OCI-LY1 (cell line): Measurements from ENCODE around the gene NOTCH4.
A peak's percentile ranks its signal among the peaks of the same experiment; 100 is the strongest.

Experiments
- H2AFZ ChIP-seq: fragments of 200-600 bp; sonication (generic), shearing (Covaris generic); 2 replicates; pipeline ENCODE4 v1.6.0; 2014; ENCODE audit warnings: antibody characterized with exemption, mild to moderate bottlenecking, low read length
- H3F3A ChIP-seq: fragments of 200-600 bp; sonication (generic), shearing (Covaris generic); 2 replicates; pipeline ENCODE4 v1.6.0; 2014; ENCODE audit warnings: mild to moderate bottlenecking, antibody characterized with exemption, low read length, moderate library complexity; ENCODE audit not compliant: insufficient read depth
- H3K27ac ChIP-seq: fragments of 200-600 bp; sonication (generic); 2 replicates; pipeline ENCODE4 v1.5.1; 2014; ENCODE audit warnings: low read length, mixed run types, mild to moderate bottlenecking, low read depth; ENCODE audit not compliant: poor library complexity, severe bottlenecking
- H3K27me3 ChIP-seq: fragments of 200-600 bp; sonication (generic); 2 replicates; pipeline ENCODE4 v1.6.0; 2014; ENCODE audit warnings: antibody characterized with exemption, mild to moderate bottlenecking, low read length, moderate library complexity; ENCODE audit not compliant: insufficient read depth
- H3K36me3 ChIP-seq: fragments of 200-600 bp; sonication (generic); 2 replicates; pipeline ENCODE4 v1.6.1; 2014; ENCODE audit warnings: mild to moderate bottlenecking, antibody characterized with exemption, low read length, moderate library complexity, mixed read lengths; ENCODE audit not compliant: insufficient read depth
- H3K4me1 ChIP-seq: fragments of 200-600 bp; sonication (generic); 2 replicates; pipeline ENCODE4 v1.5.1; 2014; ENCODE audit warnings: mild to moderate bottlenecking, low read length, moderate library complexity; ENCODE audit not compliant: insufficient read depth, severe bottlenecking
- H3K4me2 ChIP-seq: fragments of 200-600 bp; sonication (generic), shearing (Covaris generic); 2 replicates; pipeline ENCODE4 v1.6.1; 2014; ENCODE audit warnings: low read length
- H3K4me3 ChIP-seq: fragments of 200-600 bp; sonication (generic); 2 replicates; pipeline ENCODE4 v1.5.1; 2014; ENCODE audit warnings: low read length, low read depth, mild to moderate bottlenecking, mixed read lengths; ENCODE audit not compliant: poor library complexity, severe bottlenecking
- H3K79me2 ChIP-seq: fragments of 200-600 bp; shearing (Covaris generic); 2 replicates; pipeline ENCODE4 v1.6.1; 2016; ENCODE audit warnings: mixed run types, low read length, mixed read lengths; ENCODE audit not compliant: insufficient read depth
- H3K9ac ChIP-seq: fragments of 200-600 bp; sonication (generic), shearing (Covaris generic); 2 replicates; pipeline ENCODE4 v1.6.1; 2014; ENCODE audit warnings: mild to moderate bottlenecking, low read length, mixed read lengths
- H3K9me2 ChIP-seq: fragments of 200-600 bp; sonication (generic), shearing (Covaris generic); 2 replicates; pipeline ENCODE4 v1.6.1; 2014; ENCODE audit warnings: low read depth, mild to moderate bottlenecking, low read length, mixed read lengths
- H3K9me3 ChIP-seq: fragments of 200-600 bp; shearing (Covaris generic); 2 replicates; pipeline ENCODE4 v1.6.1; 2014; ENCODE audit warnings: low read length, mixed read lengths
- H4K20me1 ChIP-seq: fragments of 200-600 bp; sonication (generic), shearing (Covaris generic); 2 replicates; pipeline ENCODE4 v1.6.0; 2016; ENCODE audit warnings: mild to moderate bottlenecking, low read length; ENCODE audit not compliant: insufficient read depth
- EZH2 ChIP-seq: fragments of 200-600 bp; sonication (generic), shearing (Covaris generic); IDR thresholded peaks from 2 replicates; pipeline ENCODE4 v1.8.0; 2017; ENCODE audit warnings: borderline replicate concordance, mixed run types, mild to moderate bottlenecking, antibody characterized with exemption, low read length, moderate library complexity, mixed read lengths
- TF ChIP-seq, protein P1 (sequence below): fragments of 200-600 bp; sonication (generic), shearing (Covaris generic); IDR thresholded peaks from 2 replicates; pipeline ENCODE4 v1.5.1; 2017; ENCODE audit warnings: mild to moderate bottlenecking, antibody characterized with exemption, low read length, moderate library complexity, mixed read lengths

NOTCH4 gene

DNA sequence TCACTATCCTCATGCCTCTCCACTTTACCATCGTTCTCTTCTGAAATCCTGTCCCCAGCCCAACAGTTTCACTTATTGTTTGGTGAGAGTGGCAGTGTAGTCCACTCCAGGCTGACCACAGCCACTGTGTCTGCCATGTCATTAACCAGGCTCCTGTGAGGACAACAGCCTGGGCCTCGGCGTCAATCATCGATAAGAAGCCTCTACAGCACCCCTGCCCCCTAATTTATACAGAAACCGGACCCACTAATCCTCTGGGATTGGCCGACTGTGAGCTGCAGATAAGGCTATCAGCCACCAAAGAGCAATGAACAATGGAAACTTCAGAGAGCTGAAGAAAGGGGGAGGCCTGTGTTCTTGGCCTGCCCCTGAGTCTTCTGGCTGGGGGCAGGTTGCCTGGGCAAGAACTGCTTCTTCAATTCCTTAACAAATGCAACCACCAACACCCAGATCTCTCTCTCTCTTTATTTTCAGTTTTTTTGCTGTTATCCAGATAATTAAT lies 56.1 kb downstream of the NOTCH4 start:
- Histone ChIP-seq H3K9me2 (no peaks in the 10 kb centered on the region), H3K36me3 (peaks cover 37% of the 10 kb centered on the region; the same call in 1 of the 2 replicates), H3F3A (no peaks in the 10 kb centered on the region), H3K27me3 (no peaks in the 10 kb centered on the region), H3K4me3 (no peak overlapping the region), H3K4me2 (no peak overlapping the region), H3K79me2 (no peaks in the 10 kb centered on the region), H4K20me1 (no peaks in the 10 kb centered on the region), H3K27ac (peak overlapping the region; percentile 56), H3K4me1 (peaks cover 26% of the 10 kb centered on the region), H2AFZ (no peak overlapping the region), H3K9me3 (no peaks in the 10 kb centered on the region), H3K9ac (peak overlapping the region; percentile 1; the same call in 1 of the 2 replicates)
- no peak for TF ChIP-seq EZH2
- TF ChIP-seq, protein P1, sequence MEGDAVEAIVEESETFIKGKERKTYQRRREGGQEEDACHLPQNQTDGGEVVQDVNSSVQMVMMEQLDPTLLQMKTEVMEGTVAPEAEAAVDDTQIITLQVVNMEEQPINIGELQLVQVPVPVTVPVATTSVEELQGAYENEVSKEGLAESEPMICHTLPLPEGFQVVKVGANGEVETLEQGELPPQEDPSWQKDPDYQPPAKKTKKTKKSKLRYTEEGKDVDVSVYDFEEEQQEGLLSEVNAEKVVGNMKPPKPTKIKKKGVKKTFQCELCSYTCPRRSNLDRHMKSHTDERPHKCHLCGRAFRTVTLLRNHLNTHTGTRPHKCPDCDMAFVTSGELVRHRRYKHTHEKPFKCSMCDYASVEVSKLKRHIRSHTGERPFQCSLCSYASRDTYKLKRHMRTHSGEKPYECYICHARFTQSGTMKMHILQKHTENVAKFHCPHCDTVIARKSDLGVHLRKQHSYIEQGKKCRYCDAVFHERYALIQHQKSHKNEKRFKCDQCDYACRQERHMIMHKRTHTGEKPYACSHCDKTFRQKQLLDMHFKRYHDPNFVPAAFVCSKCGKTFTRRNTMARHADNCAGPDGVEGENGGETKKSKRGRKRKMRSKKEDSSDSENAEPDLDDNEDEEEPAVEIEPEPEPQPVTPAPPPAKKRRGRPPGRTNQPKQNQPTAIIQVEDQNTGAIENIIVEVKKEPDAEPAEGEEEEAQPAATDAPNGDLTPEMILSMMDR, result no peak

DNA sequence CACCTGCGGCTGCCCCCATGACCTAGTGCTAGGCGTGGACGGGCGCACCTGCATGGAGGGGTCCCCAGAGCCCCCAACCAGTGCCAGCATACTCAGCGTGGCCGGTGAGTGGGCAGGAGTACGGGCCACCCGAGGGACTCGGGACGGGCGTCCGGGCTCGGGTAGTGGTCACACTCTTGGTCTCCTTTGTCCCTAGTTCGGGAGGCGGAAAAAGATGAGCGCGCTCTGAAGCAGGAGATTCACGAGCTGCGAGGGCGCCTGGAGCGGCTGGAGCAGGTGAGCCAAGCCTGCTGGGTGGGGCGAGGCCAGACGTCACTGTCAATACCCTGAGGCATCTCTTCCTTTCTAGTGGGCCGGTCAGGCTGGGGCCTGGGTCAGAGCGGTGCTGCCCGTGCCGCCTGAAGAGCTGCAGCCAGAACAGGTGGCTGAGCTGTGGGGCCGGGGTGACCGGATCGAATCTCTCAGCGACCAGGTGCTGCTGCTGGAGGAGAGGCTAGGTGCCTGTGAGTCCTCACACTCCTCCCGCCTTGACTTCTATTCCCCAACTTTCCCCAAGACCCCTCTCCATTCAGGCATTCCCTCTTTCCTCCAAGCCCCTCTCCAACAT lies 56.6 kb downstream of the NOTCH4 start:
- Histone ChIP-seq H3K79me2 (no peaks in the 10 kb centered on the region), H3K4me2 (peak overlapping the region; percentile 69; the same call in 1 of the 2 replicates), H3K9me2 (no peaks in the 10 kb centered on the region), H2AFZ (no peak overlapping the region), H3K9ac (no peak overlapping the region), H3F3A (no peaks in the 10 kb centered on the region), H3K27ac (no peak overlapping the region), H3K36me3 (peaks cover 37% of the 10 kb centered on the region; the same call in 1 of the 2 replicates), H3K4me3 (no peak overlapping the region), H4K20me1 (no peaks in the 10 kb centered on the region), H3K9me3 (no peaks in the 10 kb centered on the region), H3K27me3 (no peaks in the 10 kb centered on the region), H3K4me1 (peaks cover 23% of the 10 kb centered on the region)
- TF ChIP-seq, protein P1, result no peak
- no peak for TF ChIP-seq EZH2

DNA sequence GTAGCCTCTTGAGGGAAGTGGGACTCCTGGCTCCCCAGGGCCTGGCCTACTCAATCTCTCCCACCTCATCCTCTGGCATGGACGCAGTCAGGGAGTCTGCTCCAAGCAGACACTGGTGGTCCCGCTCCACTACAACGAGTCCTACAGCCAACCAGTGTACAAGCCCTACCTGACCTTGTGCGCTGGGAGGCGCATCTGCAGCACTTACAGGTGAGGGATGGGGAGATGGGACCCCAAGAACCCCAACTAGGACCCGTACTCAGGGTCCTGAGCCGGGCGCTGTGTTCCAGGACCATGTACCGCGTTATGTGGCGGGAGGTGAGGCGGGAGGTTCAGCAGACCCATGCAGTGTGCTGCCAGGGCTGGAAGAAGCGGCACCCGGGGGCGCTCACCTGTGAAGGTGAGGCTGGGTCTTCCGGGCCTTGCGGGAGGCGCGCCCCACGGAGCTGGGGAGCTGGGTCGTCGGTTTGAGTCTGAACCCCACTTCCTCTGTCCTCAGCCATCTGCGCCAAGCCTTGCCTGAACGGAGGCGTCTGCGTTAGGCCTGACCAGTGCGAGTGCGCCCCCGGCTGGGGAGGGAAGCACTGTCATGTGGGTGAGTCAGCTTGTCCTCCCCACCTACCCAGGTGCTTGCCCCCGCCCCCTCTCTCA lies 57.3 kb downstream of the NOTCH4 start:
- Histone ChIP-seq H2AFZ (no peak overlapping the region), H4K20me1 (no peaks in the 10 kb centered on the region), H3K9me2 (no peaks in the 10 kb centered on the region), H3K4me3 (peak overlapping the region; percentile 48), H3K27ac (peak overlapping the region; percentile 50), H3K79me2 (no peaks in the 10 kb centered on the region), H3K4me1 (peaks cover 23% of the 10 kb centered on the region), H3K27me3 (no peaks in the 10 kb centered on the region), H3K9ac (peak overlapping the region; percentile 56; the same call in 1 of the 2 replicates), H3K9me3 (no peaks in the 10 kb centered on the region), H3K4me2 (peak overlapping the region; percentile 69), H3K36me3 (peaks cover 37% of the 10 kb centered on the region; the same call in 1 of the 2 replicates), H3F3A (no peaks in the 10 kb centered on the region)
- TF ChIP-seq, protein P1, result peak; percentile 78
- TF ChIP-seq EZH2, result no peak
